GM12891 (cell line): ENCODE results near the gene KREMEN1.

Experiments
- POLR2A ChIP-seq: IDR thresholded peaks from 2 replicates; pipeline ENCODE4 v1.6.1; 2011; ENCODE audit warnings: low read depth, low read length, control low read depth
- TAF1 ChIP-seq: IDR thresholded peaks from 2 replicates; pipeline ENCODE4 v1.6.1; 2011; ENCODE audit warnings: low read depth, low read length, control low read depth

DNA sequence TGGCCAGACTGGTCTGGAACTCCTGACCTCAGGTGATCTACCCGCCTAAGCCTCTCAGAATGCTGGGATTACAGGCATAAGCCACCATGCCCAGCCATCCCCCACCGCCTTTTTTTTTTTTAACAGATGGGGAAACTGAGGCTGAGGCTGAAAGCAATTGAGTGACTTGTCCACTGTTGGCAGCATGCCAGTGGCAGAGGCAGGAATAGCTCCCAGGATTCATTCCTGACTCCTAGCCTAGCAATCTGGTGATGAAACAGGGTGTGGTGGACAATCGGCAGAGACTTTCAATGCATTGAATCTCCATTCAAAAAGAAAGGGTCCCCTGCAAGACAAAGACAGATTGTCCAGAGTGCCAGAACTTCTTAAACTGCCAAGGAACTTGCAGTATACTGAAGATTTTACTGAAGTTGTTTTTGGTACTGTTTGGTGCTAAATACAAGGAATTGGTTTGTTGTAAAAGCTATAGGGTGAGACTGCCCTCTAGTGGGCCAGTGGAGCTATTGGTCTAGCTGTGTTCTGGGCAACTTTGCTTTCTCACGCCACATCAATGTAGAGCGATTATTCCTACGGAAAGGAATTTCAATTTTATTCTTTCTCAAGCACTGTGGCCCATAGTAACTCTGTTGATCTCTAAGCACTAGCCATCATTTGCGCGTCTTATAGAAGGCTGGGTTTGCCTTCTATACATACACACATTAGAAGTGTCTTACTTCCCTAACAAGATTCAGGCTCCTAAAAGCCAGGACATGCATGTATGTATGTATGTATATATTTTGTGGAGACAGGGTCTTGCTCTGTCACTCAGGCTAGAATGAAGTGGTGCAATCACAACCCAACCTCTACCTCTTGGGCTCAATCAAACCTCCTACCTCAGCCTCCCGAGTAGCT is 32.2 kb upstream of the KREMEN1 start:
- TF ChIP-seq TAF1 (no peak), POLR2A (no peak)
